Lung (tissue), 12 donors: ENCODE results near the gene HECTD4. TPM values are rescaled to one million over a fixed set of nuclear protein-coding genes. Genes with fewer than 3 reads are reported as not detected.

ENCODE experiments used
- ATAC-seq: fragments of 200-7000 bp; cut with Tn5 transposase; one replicate; pipeline ENCODE4 v1.9.1; 2020; ENCODE audit warnings: moderate number of reproducible peaks; ENCODE audit not compliant: insufficient read depth, low FRiP score
- DNase-seq, 3 donors: peaks; one replicate each; pipeline ENCODE4 v3.0.0-alpha.2; 2013 to 2017
- H3K27ac ChIP-seq, 2 donors: one replicate each; pipeline ENCODE4 v1.5.1; 2013; ENCODE audit warnings: mild to moderate bottlenecking in 2 of 2, moderate library complexity in 2 of 2, control low read depth in 1 of 2, inconsistent platforms in 1 of 2, low read depth in 1 of 2, low read length in 1 of 2
- H3K27me3 ChIP-seq, 3 donors: one replicate each; pipeline ENCODE4 v1.5.1; 2013; ENCODE audit warnings: low read length in 2 of 3; ENCODE audit not compliant: control insufficient read depth in 3 of 3, insufficient read depth in 3 of 3
- H3K36me3 ChIP-seq, 4 donors: one replicate each; pipeline ENCODE4 v1.5.1; 2013; ENCODE audit warnings: low read length in 4 of 4, mild to moderate bottlenecking in 1 of 4, moderate library complexity in 1 of 4; ENCODE audit not compliant: control insufficient read depth in 4 of 4, insufficient read depth in 4 of 4
- H3K4me1 ChIP-seq, 5 donors: one replicate each; pipeline ENCODE4 v1.5.1; 2013; ENCODE audit warnings: low read length in 5 of 5, mild to moderate bottlenecking in 2 of 5, moderate library complexity in 1 of 5; ENCODE audit not compliant: control insufficient read depth in 5 of 5, insufficient read depth in 5 of 5
- H3K4me3 ChIP-seq: one replicate; pipeline ENCODE4 v1.5.1; 2013; ENCODE audit warnings: mild to moderate bottlenecking, control low read depth, moderate library complexity
- H3K9ac ChIP-seq, 2 donors: one replicate each; pipeline ENCODE4 v1.5.1; 2013; ENCODE audit warnings: low read length in 2 of 2, control low read depth in 1 of 2; ENCODE audit not compliant: insufficient read depth in 1 of 2
- H3K9me3 ChIP-seq, 4 donors: one replicate each; pipeline ENCODE4 v1.5.1; 2013; ENCODE audit warnings: low read length in 3 of 4, mild to moderate bottlenecking in 1 of 4, moderate library complexity in 1 of 4; ENCODE audit not compliant: control insufficient read depth in 4 of 4, insufficient read depth in 3 of 4
- CTCF ChIP-seq: IDR thresholded peaks from 2 replicates; pipeline ENCODE4 v1.5.1; 2012; ENCODE audit warnings: mild to moderate bottlenecking; ENCODE audit errors: control extremely low read depth, extremely low read depth
- WGBS, 2 donors: extraction: QIAGEN DNeasy Blood & Tissue Kit; methylation state at CpG; one replicate each; pipeline ENCODE4 v1.1.7; 2013; 5-methylcytosine and 5-hydroxymethylcytosine counted together
- polyA plus RNA-seq, 2 donors: library from polyadenylated mRNA; stranded (reverse); fragments of 200-250 nt; gene quantifications; one replicate each; pipeline ENCODE4 v1.2.1, GENCODE V29; 2013
- total RNA-seq, 2 donors: library from RNA; depleted of rRNA in 1 of 2; stranded (reverse); fragments of >200 nt in 1 of 2; gene quantifications; one replicate each; pipeline ENCODE4 v1.2.1, GENCODE V29; 2014 to 2021
- donor health status: control.
- donor health status: control.
- donor health status: Bipolar disorder and iron deficiency.
- donor health status: healthy.
- donor health status: DM: yes; HTN: yes; CAD: no.

The HECTD4 gene
- total and polyA plus RNA-seq, 4 donors: 4.5 to 96.5 (median 35.7) TPM

- ATAC-seq: no peak
- Histone ChIP-seq H3K9me3 (no peaks in the 10 kb centered on the region), H3K9ac (no peak overlapping the region), H3K4me3 (no peak overlapping the region), H3K36me3 (peaks cover 0 to 11% (median 8%) of the 10 kb centered on the region in 4 donors), H3K4me1 (peaks cover 0 to 58% (median 10%) of the 10 kb centered on the region in 5 donors), H3K27me3 (no peaks in the 10 kb centered on the region), H3K27ac (no peak overlapping the region)
- TF ChIP-seq CTCF: no peak
- DNase-seq: peak in 2 of 3 donors; percentile 41 to 81
- WGBS, 2 donors: 87 to 91% methylated on average over 1 of the region's 1 CpG
These were observed 74.1 kb downstream of the HECTD4 start for GRCh38 chr12:112308161-112308560.

DNA sequence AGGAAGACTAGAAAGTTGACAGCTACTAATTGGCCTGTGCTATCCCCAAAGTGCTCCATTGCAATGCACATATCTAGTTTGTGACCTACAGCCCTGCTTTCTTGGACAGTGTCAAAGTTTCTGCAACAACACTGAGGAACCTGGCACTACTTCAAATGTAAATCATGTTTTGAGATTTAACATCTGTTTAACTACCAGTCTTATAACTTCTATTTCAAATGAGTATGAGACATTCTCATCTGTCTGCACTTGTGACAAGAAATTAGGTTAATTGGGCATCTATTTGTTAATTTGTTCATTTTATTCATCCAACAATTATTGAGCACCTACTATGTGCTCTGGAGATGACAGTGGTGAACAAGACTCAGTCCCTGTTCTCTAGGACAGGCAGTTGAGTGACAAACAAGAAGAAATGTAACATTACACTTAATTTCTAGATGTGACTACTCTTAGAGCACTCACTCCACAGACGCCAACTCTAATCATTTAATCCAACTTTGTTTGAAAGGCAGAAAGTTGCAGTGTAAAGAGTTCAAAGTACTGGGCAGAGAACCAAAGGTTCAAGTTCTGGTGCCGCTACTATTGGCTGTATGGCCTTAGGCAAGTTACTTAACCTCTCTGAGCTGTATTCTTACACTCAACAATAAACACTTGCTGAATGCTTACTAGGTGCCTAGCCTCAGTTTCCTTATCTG lies 74.8 kb downstream of the HECTD4 start:
- Histone ChIP-seq H3K36me3 (peaks cover 0 to 15% (median 8%) of the 10 kb centered on the region in 4 donors), H3K9me3 (no peaks in the 10 kb centered on the region), H3K4me1 (peaks cover 0 to 62% (median 10%) of the 10 kb centered on the region in 5 donors), H3K4me3 (no peak overlapping the region), H3K27ac (no peak overlapping the region), H3K27me3 (no peaks in the 10 kb centered on the region), H3K9ac (no peak overlapping the region)
- 88 to 89% methylated on average over 2 of the region's 2 CpGs for WGBS, 2 donors
- TF ChIP-seq CTCF: no peak
- ATAC-seq (no peak), DNase-seq (peak; percentile 46 to 94 (median 93))

GRCh38 chr12:112305951-112306350 lies 76.3 kb downstream of the HECTD4 start:
- Histone ChIP-seq H3K9me3 (no peaks in the 10 kb centered on the region), H3K4me3 (no peak overlapping the region), H3K9ac (peak overlapping the region in 1 of 2 donors; percentile 8), H3K27ac (no peak overlapping the region), H3K27me3 (no peaks in the 10 kb centered on the region), H3K4me1 (peaks cover 0 to 66% (median 10%) of the 10 kb centered on the region in 5 donors), H3K36me3 (peaks cover 0 to 20% (median 8%) of the 10 kb centered on the region in 4 donors)
- WGBS, 2 donors: 93 to 95% methylated on average over 3 of the region's 3 CpGs
- no peak for ATAC-seq
- TF ChIP-seq CTCF: no peak
- no peak for DNase-seq

GRCh38 chr12:112304436-112304835 lies 77.8 kb downstream of the HECTD4 start:
- Histone ChIP-seq H3K4me1 (peaks cover 0 to 66% (median 10%) of the 10 kb centered on the region in 5 donors), H3K27me3 (no peaks in the 10 kb centered on the region), H3K9ac (no peak overlapping the region), H3K27ac (no peak overlapping the region), H3K9me3 (no peaks in the 10 kb centered on the region), H3K4me3 (no peak overlapping the region), H3K36me3 (peaks cover 0 to 20% (median 9%) of the 10 kb centered on the region in 4 donors)
- WGBS, 2 donors: 80 to 85% methylated on average over 4 of the region's 4 CpGs
- ATAC-seq (no peak), DNase-seq (peak; percentile 59 to 87 (median 84))
- no peak for TF ChIP-seq CTCF
